Stimulated activated effector memory CD8-positive, alpha-beta T cell treated with anti-CD3 and anti-CD28 coated beads, Interleukin-12 subunit alpha, Interleukin-12 subunit beta, amount 100 ng/mL, for 72 hours (primary cell): ENCODE data around the gene KDM2B.

Experiments
- ATAC-seq: fragments of 150-1000 bp; cut with Tn5 transposase; 2 replicates; pipeline ENCODE4 v1.10.0; 2021
- DNase-seq, 2 donors: peaks; one replicate each; pipeline ENCODE4 v3.0.0; 2021 to 2022; ENCODE audit warnings: low spot score in 2 of 2
- H3K27ac Mint-ChIP-seq: one replicate; pipeline ENCODE4 v1.8.0; 2022; ENCODE audit warnings: mild to moderate bottlenecking, mixed read lengths
- H3K36me3 Mint-ChIP-seq: one replicate; pipeline ENCODE4 v1.8.0; 2022; ENCODE audit warnings: mild to moderate bottlenecking, mixed read lengths
- H3K4me1 Mint-ChIP-seq: one replicate; pipeline ENCODE4 v1.8.0; 2022; ENCODE audit warnings: mixed read lengths
- H3K4me3 Mint-ChIP-seq: one replicate; pipeline ENCODE4 v1.8.0; 2022; ENCODE audit warnings: mild to moderate bottlenecking, mixed read lengths
- H3K9me3 Mint-ChIP-seq: one replicate; pipeline ENCODE4 v1.8.0; 2022; ENCODE audit warnings: mixed read lengths

KDM2B gene

GRCh38 chr12:121441555-121441954 lies 139.3 kb downstream of the KDM2B start:
- ATAC-seq, result no peak
- Mint-ChIP-seq H3K36me3 (peaks cover 85% of the 10 kb centered on the region), H3K4me3 (no peak overlapping the region), H3K27ac (no peak overlapping the region), H3K4me1 (peaks cover 14% of the 10 kb centered on the region), H3K9me3 (no peaks in the 10 kb centered on the region)
- DNase-seq, result no peak

DNA sequence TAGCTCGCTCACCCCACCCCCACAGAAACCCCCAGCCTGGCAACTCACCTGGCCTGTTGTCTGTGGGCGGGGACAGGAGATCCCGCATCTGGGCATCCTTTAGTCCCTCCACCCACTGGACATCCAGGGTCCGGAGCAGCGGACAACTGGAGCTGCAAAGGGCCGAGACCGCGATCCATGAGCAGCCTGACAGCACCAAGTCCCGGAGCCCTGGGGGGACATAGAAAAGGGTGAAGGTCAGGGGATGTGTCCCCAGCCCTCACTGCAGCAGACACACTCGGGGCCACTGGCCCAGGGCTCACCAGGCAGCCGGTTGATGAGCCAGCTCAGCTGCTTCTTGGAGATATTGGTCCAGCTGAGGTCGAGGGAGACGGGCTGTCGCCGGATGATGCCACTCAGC lies 140.1 kb downstream of the KDM2B start:
- DNase-seq (no peak), ATAC-seq (no peak)
- Mint-ChIP-seq H3K4me1 (peaks cover 14% of the 10 kb centered on the region), H3K27ac (no peak overlapping the region), H3K36me3 (peaks cover 85% of the 10 kb centered on the region), H3K9me3 (no peaks in the 10 kb centered on the region), H3K4me3 (no peak overlapping the region)

GRCh38 chr12:121439715-121440114 lies 141.1 kb downstream of the KDM2B start:
- H3K36me3 Mint-ChIP-seq, result peaks cover 93% of the 10 kb centered on the region
- peaks cover 14% of the 10 kb centered on the region for H3K4me1 Mint-ChIP-seq
- no peak for ATAC-seq
- no peaks in the 10 kb centered on the region for H3K9me3 Mint-ChIP-seq
- H3K4me3 Mint-ChIP-seq, result no peak overlapping the region
- H3K27ac Mint-ChIP-seq, result no peak overlapping the region
- no peak for DNase-seq

DNA sequence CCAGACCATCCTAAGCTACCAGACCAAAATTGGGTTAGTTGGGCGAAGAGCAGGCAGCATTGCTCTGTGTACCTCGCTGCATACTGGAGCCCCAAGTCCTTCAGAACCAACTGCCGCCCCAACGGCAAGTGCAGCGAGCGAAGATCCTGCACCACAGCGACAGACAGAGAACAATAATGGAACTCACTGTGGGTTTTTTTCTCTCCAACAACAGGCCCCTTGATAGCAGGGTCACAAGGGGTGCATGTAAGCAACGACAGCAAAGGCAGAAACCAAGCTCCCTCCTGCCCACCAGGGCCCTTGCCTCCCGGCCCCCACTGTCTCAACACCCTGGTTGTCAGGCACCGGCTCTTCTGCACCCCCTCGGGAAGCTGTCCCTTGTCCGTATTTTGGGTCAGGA lies 141.9 kb downstream of the KDM2B start:
- H3K4me1 Mint-ChIP-seq, result peaks cover 13% of the 10 kb centered on the region
- no peak for ATAC-seq
- H3K36me3 Mint-ChIP-seq, result peaks cover 93% of the 10 kb centered on the region
- no peaks in the 10 kb centered on the region for H3K9me3 Mint-ChIP-seq
- DNase-seq, result no peak
- no peak overlapping the region for H3K27ac Mint-ChIP-seq
- H3K4me3 Mint-ChIP-seq, result no peak overlapping the region

DNA sequence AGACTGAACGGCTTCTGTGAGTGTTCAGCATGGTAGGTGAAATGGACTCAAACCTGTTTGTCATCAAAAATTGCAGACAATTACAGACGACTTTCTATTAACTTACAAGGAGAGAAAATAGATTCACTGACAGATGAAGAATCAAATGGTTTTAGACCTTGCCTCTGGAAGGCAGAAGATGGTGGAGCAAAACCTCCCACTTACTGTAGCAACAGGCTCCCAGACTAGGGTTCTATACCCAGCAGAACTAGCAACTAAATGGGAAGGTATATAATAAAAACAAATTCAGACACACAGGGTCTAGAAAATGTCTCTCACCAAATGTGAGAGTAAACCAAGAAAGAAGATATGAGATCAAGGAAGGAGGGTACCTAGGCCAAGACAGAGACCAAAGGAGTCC lies 144.1 kb downstream of the KDM2B start:
- H3K27ac Mint-ChIP-seq, result no peak overlapping the region

GRCh38 chr12:121432740-121433480 lies 147.9 kb downstream of the KDM2B start:
- peaks cover 11% of the 10 kb centered on the region for H3K4me1 Mint-ChIP-seq
- H3K36me3 Mint-ChIP-seq, result peaks cover 100% of the 10 kb centered on the region
- ATAC-seq (no peak), DNase-seq (no peak)
- no peaks in the 10 kb centered on the region for H3K9me3 Mint-ChIP-seq
- peak overlapping the region; percentile 80 for H3K27ac Mint-ChIP-seq
- no peak overlapping the region for H3K4me3 Mint-ChIP-seq

More for the DNA sequence above, 144.1 kb downstream of the KDM2B start:
- peaks cover 5% of the 10 kb centered on the region for H3K4me1 Mint-ChIP-seq
- H3K4me3 Mint-ChIP-seq, result no peak overlapping the region
- H3K9me3 Mint-ChIP-seq, result no peaks in the 10 kb centered on the region
- peaks cover 100% of the 10 kb centered on the region for H3K36me3 Mint-ChIP-seq
- ATAC-seq, result no peak
- no peak for DNase-seq

DNA sequence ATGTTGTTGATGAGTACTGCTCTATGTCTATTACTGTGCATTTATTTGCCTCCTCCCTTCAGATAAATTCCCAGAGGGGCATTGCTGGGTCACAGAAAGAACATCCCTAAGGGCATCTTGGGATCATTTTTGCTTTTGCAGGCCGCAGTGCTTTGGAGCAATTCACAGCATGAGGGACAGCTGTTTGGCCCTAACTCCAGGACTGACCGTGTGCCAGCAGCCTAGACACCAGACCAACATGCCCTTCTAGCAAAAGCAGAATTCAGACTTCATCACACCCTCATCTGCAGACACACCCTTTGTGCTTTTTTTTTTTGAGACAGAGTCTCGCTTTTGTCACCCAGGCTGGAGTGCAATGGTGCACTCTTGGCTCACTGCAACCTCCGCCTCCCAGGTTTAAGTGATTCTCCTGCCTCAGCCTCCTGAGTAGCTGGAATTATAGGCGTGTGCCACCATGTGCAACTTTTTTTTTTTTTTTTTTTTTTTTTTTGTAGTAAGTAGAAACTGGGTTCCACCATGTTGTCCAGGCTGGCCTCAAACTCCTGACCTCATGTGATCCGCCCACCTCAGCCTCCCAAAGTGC lies 149.9 kb downstream of the KDM2B start:
- no peaks in the 10 kb centered on the region for H3K9me3 Mint-ChIP-seq
- no peak for DNase-seq
- H3K27ac Mint-ChIP-seq, result no peak overlapping the region
- H3K4me3 Mint-ChIP-seq, result no peak overlapping the region
- H3K4me1 Mint-ChIP-seq, result peaks cover 11% of the 10 kb centered on the region
- peaks cover 100% of the 10 kb centered on the region for H3K36me3 Mint-ChIP-seq
- ATAC-seq, result no peak

GRCh38 chr12:121428883-121429282 lies 151.9 kb downstream of the KDM2B start:
- Mint-ChIP-seq H3K4me1 (peaks cover 8% of the 10 kb centered on the region), H3K36me3 (peaks cover 100% of the 10 kb centered on the region), H3K9me3 (no peaks in the 10 kb centered on the region), H3K27ac (no peak overlapping the region), H3K4me3 (no peak overlapping the region)
- ATAC-seq, result no peak
- DNase-seq, result no peak

GRCh38 chr12:121427556-121428050 lies 153.2 kb downstream of the KDM2B start:
- H3K27ac Mint-ChIP-seq, result peak overlapping the region; percentile 63
- ATAC-seq (no peak), DNase-seq (no peak)
- no peaks in the 10 kb centered on the region for H3K9me3 Mint-ChIP-seq
- peaks cover 6% of the 10 kb centered on the region for H3K4me1 Mint-ChIP-seq
- H3K36me3 Mint-ChIP-seq, result peaks cover 100% of the 10 kb centered on the region
- no peak overlapping the region for H3K4me3 Mint-ChIP-seq

DNA sequence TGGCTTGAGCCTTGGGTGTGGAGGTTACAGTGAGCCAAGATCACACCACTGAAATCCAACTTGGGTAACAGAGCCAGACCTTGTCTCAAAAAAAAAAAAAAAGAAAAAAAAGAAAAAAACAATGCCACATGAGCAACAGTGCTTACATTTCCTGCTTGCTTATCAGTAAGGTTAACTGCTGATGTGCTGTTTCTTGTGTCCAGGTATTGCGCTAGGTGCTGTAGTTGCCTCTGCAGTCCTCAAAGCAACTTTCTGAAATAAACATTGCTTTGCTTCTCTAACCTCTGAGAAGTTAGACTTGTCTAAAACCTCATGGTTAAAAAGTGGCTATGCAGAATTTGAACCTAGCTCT lies 156.2 kb downstream of the KDM2B start:
- DNase-seq, result no peak
- no peak for ATAC-seq
- Mint-ChIP-seq H3K9me3 (no peaks in the 10 kb centered on the region), H3K4me3 (no peak overlapping the region), H3K36me3 (peaks cover 100% of the 10 kb centered on the region), H3K4me1 (peaks cover 4% of the 10 kb centered on the region), H3K27ac (peak overlapping the region; percentile 32)

DNA sequence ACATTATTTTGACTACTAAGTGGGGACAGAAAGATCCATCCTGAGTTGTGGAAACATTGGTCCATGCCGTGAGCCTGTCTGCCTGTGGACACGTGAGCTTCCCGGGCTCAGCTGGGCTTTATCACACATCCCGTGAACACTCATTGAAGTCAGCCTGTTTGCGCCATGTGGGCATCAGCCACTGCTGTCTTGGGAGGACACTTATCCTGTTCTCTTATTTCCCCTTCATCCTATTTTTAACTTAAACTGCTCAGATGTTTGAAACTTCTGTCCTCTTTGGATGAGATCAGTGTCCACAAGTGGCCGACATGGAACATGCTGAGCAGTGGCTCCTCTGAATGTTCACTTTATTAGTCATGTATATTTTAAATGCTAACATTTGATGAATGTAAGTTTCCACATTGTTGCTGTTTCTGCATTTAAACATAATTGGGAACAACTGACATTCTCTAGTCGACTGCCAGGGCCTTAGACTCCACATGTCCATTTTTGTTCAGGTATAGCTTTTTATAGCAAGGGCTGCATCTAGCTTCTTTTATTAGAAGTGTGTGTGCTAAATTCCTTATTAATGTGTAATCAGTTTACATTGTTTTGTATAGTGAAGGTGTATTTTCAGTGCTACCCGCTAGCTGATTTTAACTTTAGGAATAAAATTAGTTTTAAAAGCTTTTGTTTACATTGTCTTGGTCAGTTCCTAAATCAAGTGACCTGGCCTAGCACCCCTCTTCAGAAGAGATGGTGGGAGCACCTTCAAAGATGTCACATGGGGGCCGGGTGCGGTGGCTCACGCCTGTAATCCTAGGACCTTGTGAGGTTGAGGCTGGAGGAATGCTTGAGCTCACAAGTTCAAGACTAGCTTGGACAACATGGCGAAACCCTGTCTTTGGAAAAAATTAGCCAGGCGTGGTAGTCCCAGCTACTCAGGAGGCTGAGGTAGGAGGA lies 156.9 kb downstream of the KDM2B start:
- H3K27ac Mint-ChIP-seq, result peak overlapping the region; percentile 32
- no peak for DNase-seq
- no peaks in the 10 kb centered on the region for H3K4me1 Mint-ChIP-seq
- H3K36me3 Mint-ChIP-seq, result peaks cover 100% of the 10 kb centered on the region
- ATAC-seq, result no peak
- H3K9me3 Mint-ChIP-seq, result no peaks in the 10 kb centered on the region
- no peak overlapping the region for H3K4me3 Mint-ChIP-seq

- Mint-ChIP-seq H3K36me3 (peaks cover 100% of the 10 kb centered on the region), H3K4me1 (no peaks in the 10 kb centered on the region), H3K4me3 (no peak overlapping the region), H3K27ac (no peak overlapping the region), H3K9me3 (no peaks in the 10 kb centered on the region)
- no peak for ATAC-seq
- no peak for DNase-seq
Measured at GRCh38 chr12:121423253-121423652, 157.6 kb downstream of the KDM2B start.

DNA sequence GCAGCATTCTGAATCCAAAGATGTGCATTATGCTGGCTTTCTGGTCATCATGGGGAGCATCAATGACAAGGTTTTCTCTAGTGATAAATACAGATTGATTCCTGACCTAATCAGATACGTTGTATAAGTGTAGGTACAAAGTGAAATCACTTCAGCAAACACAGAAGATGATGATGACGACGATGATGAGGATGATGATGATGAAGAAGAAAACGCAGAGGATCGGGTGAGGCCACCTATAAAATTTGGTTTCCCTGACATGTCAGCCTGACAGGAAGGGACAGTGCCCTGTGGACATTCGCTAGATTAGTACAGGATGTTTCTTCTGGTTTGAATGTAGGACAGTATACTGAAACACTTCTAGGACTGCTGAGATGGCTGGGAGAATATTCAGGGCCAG lies 160.7 kb downstream of the KDM2B start:
- H3K4me1 Mint-ChIP-seq, result peaks cover 4% of the 10 kb centered on the region
- no peak overlapping the region for H3K4me3 Mint-ChIP-seq
- no peak overlapping the region for H3K27ac Mint-ChIP-seq
- H3K36me3 Mint-ChIP-seq, result peaks cover 100% of the 10 kb centered on the region
- H3K9me3 Mint-ChIP-seq, result no peaks in the 10 kb centered on the region
- no peak for ATAC-seq
- DNase-seq, result no peak

DNA sequence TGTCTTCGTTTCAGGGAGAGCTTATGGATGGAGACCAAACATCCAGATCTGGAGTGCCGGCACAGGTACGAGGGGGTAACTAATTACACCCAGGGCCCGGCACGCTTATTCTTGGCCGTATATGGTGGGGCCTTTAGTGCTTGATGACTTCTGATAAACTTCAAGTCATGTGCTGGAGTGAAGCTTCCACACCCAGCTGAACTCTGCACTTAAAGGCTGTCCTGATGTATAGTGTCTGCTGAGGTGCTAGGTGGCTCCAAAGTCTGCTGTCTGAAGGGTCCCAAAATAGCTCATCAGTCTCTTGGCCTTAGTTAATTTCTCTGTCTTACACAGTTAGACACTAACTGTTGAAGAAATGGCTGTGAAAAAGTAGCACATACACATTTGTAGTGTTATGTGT lies 163.0 kb downstream of the KDM2B start:
- ATAC-seq (no peak), DNase-seq (no peak)
- H3K36me3 Mint-ChIP-seq, result peaks cover 100% of the 10 kb centered on the region
- no peak overlapping the region for H3K4me3 Mint-ChIP-seq
- peaks cover 4% of the 10 kb centered on the region for H3K4me1 Mint-ChIP-seq
- no peak overlapping the region for H3K27ac Mint-ChIP-seq
- H3K9me3 Mint-ChIP-seq, result no peaks in the 10 kb centered on the region

DNA sequence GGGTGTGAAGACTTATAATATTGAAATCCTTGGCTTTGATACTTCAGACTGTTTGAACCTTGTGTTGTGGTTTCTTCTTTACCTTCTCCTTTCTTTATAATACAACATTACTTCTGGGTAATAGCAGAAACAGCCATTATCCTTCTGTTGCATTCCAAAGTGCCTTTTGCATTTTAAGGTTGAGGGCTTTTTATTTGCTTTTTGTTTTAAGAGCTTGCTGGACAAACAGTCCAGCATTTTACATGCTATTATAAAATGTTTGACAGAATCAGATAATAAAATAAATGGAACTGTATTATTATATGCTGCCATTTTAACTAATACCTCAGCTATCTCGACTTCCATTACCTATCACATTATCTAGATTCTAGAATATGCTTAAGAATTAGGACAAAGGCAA lies 166.9 kb downstream of the KDM2B start:
- Mint-ChIP-seq H3K4me3 (no peak overlapping the region), H3K4me1 (peaks cover 4% of the 10 kb centered on the region), H3K36me3 (peaks cover 97% of the 10 kb centered on the region), H3K27ac (peak overlapping the region; percentile 43), H3K9me3 (no peaks in the 10 kb centered on the region)
- ATAC-seq, result no peak
- no peak for DNase-seq
